ENCODE results near the gene NPAS3.

NPAS3 gene

DNA sequence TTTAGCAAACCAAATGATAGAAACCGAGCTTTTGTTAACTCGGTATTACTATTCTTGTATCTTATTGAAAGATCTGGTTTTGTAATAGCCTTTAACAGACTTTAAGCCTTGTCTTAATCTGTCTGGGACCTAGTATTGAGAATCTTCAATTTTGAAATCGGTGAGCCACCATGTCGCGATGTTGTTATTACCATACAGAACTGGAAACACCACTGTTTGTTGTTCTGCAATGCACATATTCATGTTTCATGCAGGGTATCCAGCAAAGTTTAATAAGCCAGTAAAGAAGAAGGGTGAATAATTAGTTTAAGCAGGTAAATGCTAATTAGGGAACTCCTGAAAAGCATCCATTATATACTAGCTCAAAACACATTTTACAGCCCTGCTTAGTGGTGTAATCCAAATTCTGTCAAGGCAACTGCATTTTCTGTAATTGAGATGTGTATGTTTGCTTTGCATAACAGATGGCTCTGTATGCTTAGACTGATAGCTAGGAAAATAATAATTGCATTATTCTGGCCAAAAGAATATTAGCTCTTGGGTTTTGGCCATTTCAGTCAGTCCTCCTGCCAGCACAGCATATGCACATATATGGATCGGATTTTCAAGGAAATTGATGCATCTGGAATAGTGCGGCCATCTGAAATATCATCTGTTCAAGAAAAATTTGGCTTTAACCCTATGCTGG, 623.0 kb downstream of the NPAS3 start:
- Histone ChIP-seq H3K9ac (ENCODE audit: low read depth, low read length) (no peak overlapping the region), H3K36me3 (ENCODE audit: insufficient read depth, low read length) (no peaks in the 10 kb centered on the region), H3K4me3 (ENCODE audit: low read length) (no peak overlapping the region), H3K4me1 (ENCODE audit: insufficient read depth, low read length) (peaks cover 14% of the 10 kb centered on the region), H3K9me3 (ENCODE audit: insufficient read depth, low read depth, low read length) (no peaks in the 10 kb centered on the region), H3K27ac (ENCODE audit: low read depth, low read length) (no peak overlapping the region), H3K27me3 (ENCODE audit: insufficient read depth, low read length) (no peaks in the 10 kb centered on the region)
- 81% methylated on average over 7 of the region's 7 CpGs for WGBS

DNA sequence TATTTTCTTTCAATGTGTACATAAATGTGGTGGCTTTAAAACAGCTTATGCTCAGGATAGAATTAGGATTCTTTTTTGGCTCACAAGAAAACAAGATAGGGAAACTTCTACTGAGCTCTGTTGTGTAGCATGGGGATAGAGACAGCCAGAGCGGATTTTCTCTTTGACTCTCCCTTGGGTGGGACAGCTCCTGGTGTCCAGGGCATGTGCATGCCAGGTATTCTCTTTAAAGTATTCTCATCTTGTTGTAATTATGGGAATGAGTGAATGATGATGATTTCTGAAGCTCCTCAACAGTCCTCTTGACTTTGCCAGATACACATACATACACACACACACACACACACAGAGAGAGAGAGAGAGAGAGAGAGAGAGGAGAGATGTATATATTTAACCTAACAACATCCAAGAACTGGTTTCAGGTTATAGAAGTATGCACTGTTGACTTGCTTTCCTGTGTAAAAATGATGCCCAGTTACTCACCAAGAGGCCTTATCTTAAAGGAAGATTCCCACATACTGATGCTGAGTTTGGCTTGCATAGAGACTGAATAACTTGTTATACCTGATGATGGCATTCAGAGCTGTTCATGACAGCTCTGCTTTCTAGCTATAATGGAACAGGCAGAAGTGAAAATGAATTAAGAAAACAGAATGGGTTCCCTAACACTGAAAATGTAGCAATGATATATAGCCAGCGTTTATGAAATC, 624.7 kb downstream of the NPAS3 start:
- Histone ChIP-seq H3K4me3 (ENCODE audit: low read length) (no peak overlapping the region), H3K9me3 (ENCODE audit: insufficient read depth, low read depth, low read length) (no peaks in the 10 kb centered on the region), H3K4me1 (ENCODE audit: insufficient read depth, low read length) (peaks cover 20% of the 10 kb centered on the region), H3K27me3 (ENCODE audit: insufficient read depth, low read length) (no peaks in the 10 kb centered on the region), H3K36me3 (ENCODE audit: insufficient read depth, low read length) (no peaks in the 10 kb centered on the region), H3K9ac (ENCODE audit: low read depth, low read length) (no peak overlapping the region), H3K27ac (ENCODE audit: low read depth, low read length) (no peak overlapping the region)
- 100% methylated on average over 2 of the region's 2 CpGs for WGBS

DNA sequence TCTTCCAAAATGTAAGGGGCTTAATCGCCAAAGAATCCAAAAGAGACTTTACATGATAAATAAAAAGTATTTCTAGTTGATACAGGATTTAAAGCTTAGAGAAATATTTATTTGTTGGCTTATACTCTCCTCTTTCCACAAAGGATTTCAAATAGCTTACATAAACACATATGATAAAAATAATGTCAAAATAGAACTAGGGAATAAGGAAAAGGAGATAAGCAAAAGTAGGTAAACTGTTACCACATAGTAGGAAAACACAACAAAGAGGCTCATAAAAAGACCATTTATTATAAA, 625.2 kb downstream of the NPAS3 start:
- Histone ChIP-seq H3K36me3 (ENCODE audit: insufficient read depth, low read length) (no peaks in the 10 kb centered on the region), H3K27ac (ENCODE audit: low read depth, low read length) (no peak overlapping the region), H3K9me3 (ENCODE audit: insufficient read depth, low read depth, low read length) (no peaks in the 10 kb centered on the region), H3K9ac (ENCODE audit: low read depth, low read length) (no peak overlapping the region), H3K4me3 (ENCODE audit: low read length) (no peak overlapping the region), H3K27me3 (ENCODE audit: insufficient read depth, low read length) (no peaks in the 10 kb centered on the region), H3K4me1 (ENCODE audit: insufficient read depth, low read length) (peaks cover 20% of the 10 kb centered on the region)
- WGBS = 100% methylated on average over 1 of the region's 1 CpG

DNA sequence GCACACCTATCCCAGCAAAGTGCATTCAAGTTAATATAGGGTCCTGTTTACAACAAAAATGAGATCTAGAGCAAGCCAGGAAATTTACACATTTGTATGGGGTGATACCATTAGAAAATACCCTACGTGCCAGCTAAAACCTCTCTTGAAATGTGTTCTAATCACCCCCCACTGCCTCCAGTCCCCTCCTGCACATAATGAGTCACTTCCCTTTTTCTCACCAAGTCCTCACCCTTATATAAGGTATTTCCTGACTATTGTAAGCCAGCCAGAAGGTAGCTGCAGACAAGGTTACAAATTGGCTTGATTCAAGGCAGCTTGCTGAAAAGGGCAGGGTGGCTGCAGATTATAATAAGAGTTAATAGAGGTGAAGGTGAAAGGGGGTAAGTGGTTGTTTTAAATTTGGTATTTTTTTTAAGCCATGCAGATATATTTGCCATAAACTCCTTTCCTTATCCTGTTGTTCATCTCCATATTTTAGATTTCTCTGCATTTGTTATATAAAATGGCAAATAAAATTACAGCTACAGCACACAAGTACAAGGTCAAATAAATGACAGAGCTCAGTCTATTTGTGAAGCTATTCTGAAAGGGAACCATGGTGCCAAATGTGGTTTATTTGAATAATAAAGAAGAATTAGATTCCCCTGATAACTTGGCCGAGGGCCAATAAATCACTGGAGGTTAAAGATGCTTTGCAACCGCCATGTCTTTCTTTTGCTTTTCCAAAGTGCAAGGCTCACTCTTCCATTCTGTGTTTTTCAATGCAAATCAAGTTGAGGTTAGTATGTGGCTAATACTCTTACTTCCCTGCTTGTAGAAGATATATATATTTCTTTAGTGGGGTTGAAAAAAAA, 626.3 kb downstream of the NPAS3 start:
- peaks cover 27% of the 10 kb centered on the region for H3K4me1 ChIP-seq (ENCODE audit: insufficient read depth, low read length)
- 71% methylated on average over 3 of the region's 3 CpGs for WGBS

DNA sequence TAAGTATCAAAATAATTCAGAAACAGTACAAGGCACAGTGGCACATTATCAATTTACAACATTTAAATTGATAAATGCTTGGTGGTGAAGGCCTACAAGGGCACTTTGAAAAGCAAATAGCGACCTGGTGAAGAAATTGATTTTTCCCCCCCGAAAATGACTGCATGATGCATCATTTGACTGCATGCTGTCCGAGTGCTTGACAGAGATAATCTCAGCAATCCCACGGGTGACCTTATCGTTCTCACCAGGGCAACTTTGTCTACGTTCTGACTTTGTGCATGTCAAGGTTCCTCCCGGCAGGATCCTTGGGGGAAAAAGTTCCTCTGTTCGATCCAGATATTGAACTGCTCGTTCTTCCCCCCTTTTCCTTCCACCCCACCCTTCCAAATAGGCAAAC, 627.4 kb downstream of the NPAS3 start:
- Histone ChIP-seq H3K4me3 (ENCODE audit: low read length) (no peak overlapping the region), H3K9ac (ENCODE audit: low read depth, low read length) (no peak overlapping the region), H3K27ac (ENCODE audit: low read depth, low read length) (no peak overlapping the region), H3K36me3 (ENCODE audit: insufficient read depth, low read length) (no peaks in the 10 kb centered on the region), H3K27me3 (ENCODE audit: insufficient read depth, low read length) (no peaks in the 10 kb centered on the region), H3K9me3 (ENCODE audit: insufficient read depth, low read depth, low read length) (no peaks in the 10 kb centered on the region), H3K4me1 (ENCODE audit: insufficient read depth, low read length) (peaks cover 35% of the 10 kb centered on the region)
- WGBS = 92% methylated on average over 9 of the region's 9 CpGs

More for the DNA sequence above, 626.3 kb downstream of the NPAS3 start:
- H3K27me3 ChIP-seq (ENCODE audit: insufficient read depth, low read length) = no peaks in the 10 kb centered on the region
- H3K9ac ChIP-seq (ENCODE audit: low read depth, low read length) = no peak overlapping the region
- no peak overlapping the region for H3K4me3 ChIP-seq (ENCODE audit: low read length)
- H3K27ac ChIP-seq (ENCODE audit: low read depth, low read length) = peak overlapping the region; percentile 25; the same call in 1 of the 2 replicates
- H3K9me3 ChIP-seq (ENCODE audit: insufficient read depth, low read depth, low read length) = no peaks in the 10 kb centered on the region
- H3K36me3 ChIP-seq (ENCODE audit: insufficient read depth, low read length) = no peaks in the 10 kb centered on the region

DNA sequence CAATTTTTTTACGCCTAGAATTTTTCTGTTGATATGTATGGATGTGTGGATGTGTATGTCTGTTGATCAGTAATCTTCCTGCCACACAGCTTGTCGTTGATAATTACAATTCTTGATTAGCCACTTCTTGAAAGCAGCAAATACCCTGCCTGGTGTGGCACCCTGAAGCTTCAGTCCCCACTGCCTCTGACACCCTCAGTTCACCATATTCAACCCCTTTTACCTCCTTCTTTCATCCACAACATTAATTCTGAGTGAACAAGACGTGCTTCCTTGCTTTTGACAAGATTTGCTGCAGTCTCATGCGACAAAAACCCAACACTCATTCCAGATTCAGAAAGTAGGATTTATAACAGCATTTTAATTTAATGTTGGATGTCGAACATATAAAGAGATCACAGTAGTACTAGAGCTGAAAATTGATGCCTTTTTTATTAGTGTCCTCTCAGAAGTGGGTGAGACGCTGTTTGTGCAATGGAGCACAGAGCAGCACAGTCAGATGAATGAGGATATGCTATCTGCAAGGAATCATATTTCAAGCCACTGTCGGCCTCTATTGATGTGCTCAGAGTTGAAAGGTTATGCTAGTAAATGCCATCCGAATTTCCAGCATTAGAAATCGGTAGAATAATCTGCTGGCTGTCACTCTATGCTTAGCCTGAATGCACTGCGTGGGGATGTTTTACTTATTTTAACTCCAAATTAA, 628.5 kb downstream of the NPAS3 start:
- Histone ChIP-seq H3K9me3 (ENCODE audit: insufficient read depth, low read depth, low read length) (no peaks in the 10 kb centered on the region), H3K4me1 (ENCODE audit: insufficient read depth, low read length) (peaks cover 35% of the 10 kb centered on the region), H3K27me3 (ENCODE audit: insufficient read depth, low read length) (no peaks in the 10 kb centered on the region), H3K4me3 (ENCODE audit: low read length) (no peak overlapping the region), H3K36me3 (ENCODE audit: insufficient read depth, low read length) (no peaks in the 10 kb centered on the region), H3K27ac (ENCODE audit: low read depth, low read length) (no peak overlapping the region), H3K9ac (ENCODE audit: low read depth, low read length) (no peak overlapping the region)
- 90% methylated on average over 10 of the region's 10 CpGs for WGBS

DNA sequence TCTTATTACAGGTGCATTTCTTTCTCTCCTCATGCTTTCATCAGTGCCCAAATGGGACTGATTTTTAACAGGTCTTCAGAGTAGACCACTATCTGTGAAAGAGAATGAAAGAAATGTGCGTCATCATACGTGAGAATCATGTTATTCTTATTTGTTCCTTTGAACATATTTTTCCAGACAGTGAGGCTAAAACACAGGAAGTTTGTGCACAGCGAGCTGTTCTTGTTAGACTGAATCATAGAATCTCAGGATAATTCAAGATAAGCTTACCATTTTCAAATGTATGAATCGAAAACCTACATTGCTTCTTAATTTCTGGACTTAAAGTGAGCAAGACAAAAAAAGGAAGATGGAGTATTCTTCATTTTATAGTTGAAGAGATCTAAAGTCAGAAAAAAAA, 629.1 kb downstream of the NPAS3 start:
- H3K27me3 ChIP-seq (ENCODE audit: insufficient read depth, low read length) = no peaks in the 10 kb centered on the region
- 98% methylated on average over 4 of the region's 4 CpGs for WGBS
- no peak overlapping the region for H3K9ac ChIP-seq (ENCODE audit: low read depth, low read length)
- H3K36me3 ChIP-seq (ENCODE audit: insufficient read depth, low read length) = no peaks in the 10 kb centered on the region
- H3K4me1 ChIP-seq (ENCODE audit: insufficient read depth, low read length) = peaks cover 35% of the 10 kb centered on the region
- H3K27ac ChIP-seq (ENCODE audit: low read depth, low read length) = no peak overlapping the region
- H3K9me3 ChIP-seq (ENCODE audit: insufficient read depth, low read depth, low read length) = no peaks in the 10 kb centered on the region
- H3K4me3 ChIP-seq (ENCODE audit: low read length) = no peak overlapping the region

DNA sequence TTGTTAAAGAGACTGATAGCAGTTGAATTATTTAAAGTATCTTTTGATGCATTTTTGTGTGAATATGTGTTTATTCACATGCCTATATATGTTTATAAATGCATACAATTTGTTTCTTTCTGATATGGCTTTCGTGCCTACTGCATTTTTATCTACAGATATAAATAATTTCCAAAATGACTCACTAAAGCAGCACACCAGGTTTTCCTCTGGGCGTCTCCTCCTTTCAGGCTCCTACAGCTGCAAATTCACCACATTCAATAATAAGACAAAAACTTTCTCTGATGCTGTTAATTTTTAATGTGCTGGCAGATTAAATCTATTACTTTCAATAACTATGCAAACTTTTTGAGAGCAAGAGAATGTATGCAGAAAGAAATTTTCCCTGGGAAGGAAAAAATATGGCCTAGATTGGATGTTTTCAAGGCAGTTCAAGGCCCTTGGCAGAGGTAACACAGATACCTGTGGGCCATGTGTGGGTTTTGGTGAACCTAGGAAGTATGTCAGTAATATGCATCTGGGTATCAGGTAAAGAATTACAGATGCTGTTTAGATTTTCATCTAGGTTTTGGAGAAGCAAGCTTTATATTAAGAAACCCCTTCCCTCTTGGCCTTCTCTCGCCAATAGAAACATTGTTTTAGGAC, 630.4 kb downstream of the NPAS3 start:
- Histone ChIP-seq H3K27me3 (ENCODE audit: insufficient read depth, low read length) (no peaks in the 10 kb centered on the region), H3K36me3 (ENCODE audit: insufficient read depth, low read length) (no peaks in the 10 kb centered on the region), H3K9me3 (ENCODE audit: insufficient read depth, low read depth, low read length) (no peaks in the 10 kb centered on the region), H3K4me1 (ENCODE audit: insufficient read depth, low read length) (peaks cover 35% of the 10 kb centered on the region), H3K27ac (ENCODE audit: low read depth, low read length) (no peak overlapping the region), H3K9ac (ENCODE audit: low read depth, low read length) (no peak overlapping the region), H3K4me3 (ENCODE audit: low read length) (no peak overlapping the region)
- 98% methylated on average over 3 of the region's 3 CpGs for WGBS

DNA sequence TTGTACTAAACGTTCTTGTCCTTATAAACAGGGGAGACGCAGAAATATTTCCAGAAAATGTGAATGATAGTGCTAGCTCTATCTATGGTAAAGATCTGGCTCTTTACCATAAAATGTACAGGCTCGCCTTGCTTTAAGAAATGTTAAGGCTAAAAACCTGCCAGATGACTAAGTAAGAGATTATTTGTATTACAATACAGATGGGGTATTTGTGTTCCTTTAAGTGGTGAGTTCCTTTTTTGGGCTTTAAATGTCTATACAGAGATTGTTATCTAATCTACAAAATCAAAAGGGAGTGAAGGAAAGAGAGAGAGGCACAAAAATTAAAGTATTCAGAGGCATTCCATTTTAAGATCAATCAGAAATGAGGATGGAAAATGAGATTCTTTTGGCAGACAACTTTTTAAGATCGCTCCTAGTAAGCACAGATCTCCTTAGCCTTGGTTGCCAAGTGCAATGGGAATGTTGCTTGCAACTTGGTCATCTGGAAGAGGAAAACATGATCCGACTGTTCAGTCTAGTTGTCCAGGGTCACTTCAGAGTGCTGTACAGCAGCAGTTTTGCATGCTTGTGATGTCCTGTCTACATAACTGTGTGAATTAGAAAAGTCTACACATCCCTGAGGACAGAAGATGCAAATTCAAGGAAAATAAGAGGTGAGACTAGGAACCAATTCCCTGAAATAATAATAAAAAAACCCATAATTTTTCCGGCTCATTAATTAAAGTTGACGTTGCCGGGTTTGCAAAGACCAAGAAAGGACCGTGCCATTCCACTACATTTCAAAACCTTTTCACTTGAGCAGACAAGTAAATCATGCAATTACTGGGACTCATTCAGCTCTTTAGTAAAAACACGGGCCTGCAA, 631.4 kb downstream of the NPAS3 start:
- H3K9me3 ChIP-seq (ENCODE audit: insufficient read depth, low read depth, low read length) = no peaks in the 10 kb centered on the region
- H3K36me3 ChIP-seq (ENCODE audit: insufficient read depth, low read length) = no peaks in the 10 kb centered on the region
- H3K27ac ChIP-seq (ENCODE audit: low read depth, low read length) = no peak overlapping the region
- 89% methylated on average over 10 of the region's 10 CpGs for WGBS
- no peak overlapping the region for H3K4me3 ChIP-seq (ENCODE audit: low read length)
- H3K27me3 ChIP-seq (ENCODE audit: insufficient read depth, low read length) = no peaks in the 10 kb centered on the region
- no peak overlapping the region for H3K9ac ChIP-seq (ENCODE audit: low read depth, low read length)
- H3K4me1 ChIP-seq (ENCODE audit: insufficient read depth, low read length) = peaks cover 26% of the 10 kb centered on the region

DNA sequence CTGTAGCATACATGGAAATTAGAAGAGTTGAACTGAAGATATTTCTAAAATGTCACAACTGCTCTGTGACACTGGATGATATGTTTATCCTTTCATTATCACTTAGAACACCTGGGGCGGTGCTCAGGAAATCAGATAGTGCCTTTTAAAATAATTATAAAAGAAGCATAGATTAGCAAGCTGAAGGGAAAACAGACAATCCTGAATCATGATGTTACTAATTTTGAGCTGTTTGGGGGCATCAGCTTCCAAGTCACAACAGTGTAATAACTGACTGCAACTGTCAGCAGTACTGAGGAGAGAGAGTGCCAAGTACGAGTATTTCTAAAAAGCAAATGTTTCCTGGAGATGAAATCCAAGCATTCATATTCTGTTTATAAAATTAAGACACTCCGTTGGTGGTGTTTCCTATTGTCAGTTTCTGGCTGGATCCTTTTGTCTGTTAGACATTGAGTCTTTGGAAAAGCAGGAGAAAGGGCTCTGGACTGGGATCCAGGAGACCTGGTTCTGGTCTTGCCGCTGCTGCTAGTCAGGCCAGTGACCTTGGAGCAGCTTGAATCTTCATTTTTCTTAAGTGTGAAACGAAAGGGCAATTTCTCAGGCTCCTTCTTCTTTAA, 632.1 kb downstream of the NPAS3 start:
- Histone ChIP-seq H3K27ac (ENCODE audit: low read depth, low read length) (no peak overlapping the region), H3K9ac (ENCODE audit: low read depth, low read length) (no peak overlapping the region), H3K4me3 (ENCODE audit: low read length) (no peak overlapping the region), H3K36me3 (ENCODE audit: insufficient read depth, low read length) (no peaks in the 10 kb centered on the region), H3K4me1 (ENCODE audit: insufficient read depth, low read length) (peaks cover 21% of the 10 kb centered on the region), H3K27me3 (ENCODE audit: insufficient read depth, low read length) (no peaks in the 10 kb centered on the region), H3K9me3 (ENCODE audit: insufficient read depth, low read depth, low read length) (no peaks in the 10 kb centered on the region)
- 94% methylated on average over 4 of the region's 5 CpGs for WGBS

Data from HUES64 (cell line).